Activated CD8-positive, alpha-beta T cell treated with anti-CD3 and anti-CD28 coated beads for 36 hours (primary cell): ENCODE results near the gene HM13. TPM values are rescaled to one million over a fixed set of nuclear protein-coding genes. Genes with fewer than 3 reads are reported as not detected.
"Not testable (repeated sequence)": the region's sequence is repeated elsewhere in the genome, so short reads cannot be mapped to it uniquely, and the experiment has no call there.

Source experiments
- ATAC-seq: fragments of 200-7000 bp; cut with Tn5 transposase; one replicate; pipeline ENCODE4 v1.10.0; 2021; ENCODE audit warnings: mild to moderate bottlenecking, moderate library complexity
- CTCF ChIA-PET: fragments of 350-600 bp; sonication (Branson Sonifier 250); formaldehyde crosslinking; loops from one replicate; lab custom pipeline; 2021; ENCODE audit warnings: antibody characterized with exemption; lab: Charles Lee
- POLR2A ChIA-PET: fragments of 350-600 bp; sonication (Branson Sonifier 250); formaldehyde crosslinking; loops from one replicate; lab custom pipeline; 2021; ENCODE audit warnings: antibody characterized with exemption; lab: Charles Lee
- DNase-seq: peaks from one replicate; pipeline ENCODE4 v3.0.0-alpha.2; 2020
- H3K27ac Mint-ChIP-seq: one replicate; pipeline ENCODE4 v1.8.0; 2021; ENCODE audit warnings: mild to moderate bottlenecking, mixed read lengths
- H3K27me3 Mint-ChIP-seq: one replicate; pipeline ENCODE4 v1.8.0; 2021; ENCODE audit warnings: mixed read lengths
- H3K36me3 Mint-ChIP-seq: one replicate; pipeline ENCODE4 v1.8.0; 2021; ENCODE audit warnings: low read depth, mixed read lengths
- H3K4me1 Mint-ChIP-seq: one replicate; pipeline ENCODE4 v1.8.0; 2021; ENCODE audit warnings: low read depth, mixed read lengths
- H3K4me3 Mint-ChIP-seq: one replicate; pipeline ENCODE4 v1.8.0; 2021; ENCODE audit warnings: mild to moderate bottlenecking, moderate library complexity, mixed read lengths
- H3K9me3 Mint-ChIP-seq: one replicate; pipeline ENCODE4 v1.8.0; 2021; ENCODE audit warnings: mixed read lengths
- intact Hi-C: fragments of 100-400 bp; cut with micrococcal nuclease; formaldehyde crosslinking; loops from one replicate; pipeline ENCODE4 v1.10.0; 2022
- total RNA-seq, 2 experiments: library from RNA; stranded (reverse); gene quantifications; one replicate each; pipeline ENCODE4 v1.2.3, GENCODE V29; 2021
- TF ChIP-seq, protein P1 (sequence below): fragments of 200-600 bp; IDR thresholded peaks from one replicate; pipeline ENCODE4 v1.8.0; 2022; ENCODE audit warnings: antibody characterized with exemption, mild to moderate bottlenecking

HM13 gene
- total RNA-seq, 2 experiments from 2014 or later: 91.6 to 95.5 TPM

DNA sequence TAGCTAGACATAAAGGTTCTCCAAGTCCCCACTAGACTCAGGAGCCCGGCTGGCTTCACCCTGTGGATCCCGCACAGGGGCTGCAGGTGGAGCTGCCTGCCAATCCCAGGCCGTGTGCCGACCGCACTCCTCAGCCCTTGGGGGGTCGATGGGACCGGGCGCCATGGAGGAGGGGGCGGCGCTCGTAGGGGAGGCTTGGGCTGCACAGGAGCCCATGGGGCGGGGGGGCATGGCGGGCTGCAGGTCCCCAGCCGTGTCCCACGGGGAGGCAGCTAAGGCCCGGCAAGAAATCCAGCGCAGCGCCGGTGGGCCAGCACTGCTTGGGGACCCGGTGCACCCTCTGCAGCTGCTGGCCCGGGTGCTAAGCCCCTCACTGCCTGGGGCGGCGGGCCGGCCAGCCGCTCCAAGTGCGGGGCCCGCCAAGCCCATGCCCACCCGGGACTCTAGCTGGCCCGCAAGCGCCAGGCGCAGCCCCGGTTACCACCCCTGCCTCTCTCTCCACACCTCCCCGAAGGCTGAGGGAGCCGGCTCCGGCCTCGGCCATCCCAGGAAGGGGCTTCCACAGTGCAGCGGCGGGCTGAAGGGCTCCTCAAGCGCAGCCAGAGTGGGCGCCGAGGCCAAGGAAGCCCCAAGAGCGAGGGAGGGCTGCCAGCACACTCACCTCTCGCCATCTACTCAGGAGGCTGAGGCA is 64.4 kb downstream of the HM13 start:
- peaks cover 13% of the 10 kb centered on the region for H3K4me1 Mint-ChIP-seq
- CTCF ChIA-PET: interaction anchor here (1.1 to 30.6 kb wide), 5 partner anchors 10 to 27 kb away, joined by 3 to 1008 read pairs (median 7); partner anchors contain the start of gene ID1
- H3K27ac Mint-ChIP-seq: no peak overlapping the region

DNA sequence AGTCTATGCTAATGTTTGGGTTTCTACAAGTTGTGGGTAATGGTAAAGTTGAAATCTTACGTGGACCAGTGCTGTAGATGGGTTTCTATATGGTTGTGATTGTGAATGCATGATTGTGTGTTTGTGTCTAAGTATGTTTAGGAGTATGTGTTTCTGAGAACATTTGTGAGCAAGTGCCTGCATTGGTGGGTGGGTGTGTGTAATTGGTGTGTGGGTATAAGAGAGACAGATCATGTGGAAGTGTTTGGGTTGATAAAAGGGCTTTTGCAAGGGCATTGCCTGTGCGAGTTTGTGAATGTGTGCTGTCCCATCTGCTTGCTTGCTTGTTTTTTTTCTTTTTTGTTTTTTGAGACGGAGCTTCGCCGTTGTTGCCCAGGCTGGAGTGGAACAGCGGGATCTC is 65.0 kb downstream of the HM13 start:
- intact Hi-C loops: no loop called here
- ChIA-PET CTCF (interaction anchor here (0.9 to 1.8 kb wide), 2 partner anchors 10 to 33 kb away, joined by 3 to 12 read pairs; no protein-coding TSS in a partner anchor), POLR2A (no interaction called here)
- Mint-ChIP-seq H3K27ac (no peak overlapping the region), H3K4me3 (no peak overlapping the region), H3K9me3 (no peaks in the 10 kb centered on the region), H3K27me3 (no peaks in the 10 kb centered on the region), H3K4me1 (peaks cover 8% of the 10 kb centered on the region), H3K36me3 (no peaks in the 10 kb centered on the region)
- DNase-seq (no peak), ATAC-seq (no peak)
- TF ChIP-seq, protein P1, sequence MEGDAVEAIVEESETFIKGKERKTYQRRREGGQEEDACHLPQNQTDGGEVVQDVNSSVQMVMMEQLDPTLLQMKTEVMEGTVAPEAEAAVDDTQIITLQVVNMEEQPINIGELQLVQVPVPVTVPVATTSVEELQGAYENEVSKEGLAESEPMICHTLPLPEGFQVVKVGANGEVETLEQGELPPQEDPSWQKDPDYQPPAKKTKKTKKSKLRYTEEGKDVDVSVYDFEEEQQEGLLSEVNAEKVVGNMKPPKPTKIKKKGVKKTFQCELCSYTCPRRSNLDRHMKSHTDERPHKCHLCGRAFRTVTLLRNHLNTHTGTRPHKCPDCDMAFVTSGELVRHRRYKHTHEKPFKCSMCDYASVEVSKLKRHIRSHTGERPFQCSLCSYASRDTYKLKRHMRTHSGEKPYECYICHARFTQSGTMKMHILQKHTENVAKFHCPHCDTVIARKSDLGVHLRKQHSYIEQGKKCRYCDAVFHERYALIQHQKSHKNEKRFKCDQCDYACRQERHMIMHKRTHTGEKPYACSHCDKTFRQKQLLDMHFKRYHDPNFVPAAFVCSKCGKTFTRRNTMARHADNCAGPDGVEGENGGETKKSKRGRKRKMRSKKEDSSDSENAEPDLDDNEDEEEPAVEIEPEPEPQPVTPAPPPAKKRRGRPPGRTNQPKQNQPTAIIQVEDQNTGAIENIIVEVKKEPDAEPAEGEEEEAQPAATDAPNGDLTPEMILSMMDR: no peak

More for the DNA sequence above, 64.4 kb downstream of the HM13 start:
- DNase-seq (no peak), ATAC-seq (no peak)
- intact Hi-C loops: no loop called here
- no peak overlapping the region for H3K4me3 Mint-ChIP-seq
- no peaks in the 10 kb centered on the region for H3K36me3 Mint-ChIP-seq
- POLR2A ChIA-PET: interaction anchor here (0.6 kb wide), 1 partner anchor 33 kb away, joined by 3 read pairs; no protein-coding TSS in a partner anchor
- H3K27me3 Mint-ChIP-seq: no peaks in the 10 kb centered on the region
- no peaks in the 10 kb centered on the region for H3K9me3 Mint-ChIP-seq
- TF ChIP-seq, protein P1: no peak

DNA sequence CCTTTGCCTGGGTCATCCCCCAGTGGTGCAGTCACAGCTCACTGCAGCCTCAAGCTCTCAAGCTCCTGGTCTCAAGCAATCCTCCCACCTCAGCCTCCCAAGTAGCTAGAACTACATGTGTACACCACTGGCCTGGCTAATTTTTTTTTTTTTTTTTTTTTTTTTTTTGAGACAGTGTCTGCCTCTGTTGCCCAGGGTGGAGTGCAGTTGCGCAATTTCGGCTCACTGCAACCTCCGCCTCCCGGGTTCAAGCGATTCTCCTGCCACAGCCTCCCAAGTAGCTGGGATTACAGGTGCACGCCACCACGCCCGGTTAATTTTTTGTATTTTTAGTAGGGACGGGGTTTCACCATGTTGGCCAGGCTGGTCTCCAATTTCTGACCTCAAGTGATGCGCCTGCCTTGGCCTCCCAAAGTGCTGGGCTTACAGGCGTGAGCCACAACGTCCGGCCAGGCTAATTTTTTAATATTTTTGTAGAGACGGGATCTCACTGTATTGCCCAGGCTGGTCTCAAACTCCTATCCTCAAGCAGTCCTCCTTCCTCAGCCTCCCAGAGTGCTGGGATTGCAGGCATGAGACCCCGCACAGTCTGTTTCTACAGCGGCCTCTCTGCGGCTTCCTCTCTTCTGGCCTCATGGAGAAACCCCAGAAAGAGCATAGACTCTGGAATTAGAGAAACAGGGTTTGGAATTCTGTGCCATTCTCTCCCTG is 65.9 kb downstream of the HM13 start:
- H3K9me3 Mint-ChIP-seq, ATAC-seq, H3K4me3 Mint-ChIP-seq, H3K36me3 Mint-ChIP-seq, H3K27me3 Mint-ChIP-seq, DNase-seq, intact Hi-C loops, H3K27ac Mint-ChIP-seq, H3K4me1 Mint-ChIP-seq, POLR2A ChIA-PET: not testable (repeated sequence)
- CTCF ChIA-PET: interaction anchor here (0.9 to 1.8 kb wide), 2 partner anchors 10 to 33 kb away, joined by 3 to 12 read pairs; no protein-coding TSS in a partner anchor

DNA sequence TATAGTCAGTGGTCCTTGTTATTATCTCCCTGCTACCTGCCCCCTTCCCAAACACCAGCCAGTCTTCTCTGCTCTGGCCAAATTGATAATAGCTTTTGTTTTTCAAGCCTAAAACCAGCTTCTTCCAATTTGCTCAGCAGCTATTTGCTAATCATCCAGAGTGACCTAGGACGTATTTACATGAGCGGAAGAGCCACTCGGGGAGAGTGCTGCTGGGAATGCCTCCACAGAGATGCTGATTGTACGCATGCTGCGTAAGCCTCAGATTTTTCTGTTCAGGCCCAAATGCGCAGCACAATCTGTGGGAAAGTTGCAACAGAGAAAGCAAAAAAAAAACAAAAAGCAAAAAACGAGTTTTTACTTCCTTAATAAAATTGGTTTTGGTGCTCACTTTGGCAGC is 66.5 kb downstream of the HM13 start:
- H3K4me1 Mint-ChIP-seq: peaks cover 8% of the 10 kb centered on the region
- no peak overlapping the region for H3K27ac Mint-ChIP-seq
- ChIA-PET CTCF (interaction anchor here (1.8 kb wide), 1 partner anchor 32 kb away, joined by 12 read pairs; no protein-coding TSS in a partner anchor), POLR2A (no interaction called here)
- no peak for ATAC-seq
- no peaks in the 10 kb centered on the region for H3K36me3 Mint-ChIP-seq
- no peak overlapping the region for H3K4me3 Mint-ChIP-seq
- H3K9me3 Mint-ChIP-seq: no peaks in the 10 kb centered on the region
- TF ChIP-seq, protein P1: no peak
- H3K27me3 Mint-ChIP-seq: no peaks in the 10 kb centered on the region
- intact Hi-C loops: no loop called here
- DNase-seq: no peak

DNA sequence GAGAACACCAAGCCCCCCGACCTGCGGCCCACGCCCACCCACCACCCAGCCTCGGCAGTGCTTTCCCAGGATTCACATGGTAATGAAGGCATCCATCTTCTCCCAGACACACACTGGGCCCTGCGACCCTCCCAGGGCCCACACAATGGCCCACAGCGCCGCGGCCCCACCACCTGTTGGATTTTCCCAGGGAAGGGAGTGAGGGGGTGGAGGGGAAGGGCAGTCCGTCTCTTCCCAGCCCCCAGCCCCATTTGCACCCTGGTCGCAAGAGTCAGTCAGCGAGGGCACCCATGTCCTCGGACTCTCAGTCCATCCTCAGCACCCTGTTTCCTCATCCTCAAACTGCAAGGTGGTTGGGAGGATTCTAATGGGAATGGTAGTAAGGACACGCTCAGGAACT is 67.1 kb downstream of the HM13 start:
- Mint-ChIP-seq H3K9me3 (no peaks in the 10 kb centered on the region), H3K4me1 (peaks cover 8% of the 10 kb centered on the region), H3K27ac (no peak overlapping the region), H3K4me3 (no peak overlapping the region), H3K36me3 (no peaks in the 10 kb centered on the region), H3K27me3 (peaks cover 1% of the 10 kb centered on the region)
- intact Hi-C loops: no loop called here
- ChIA-PET CTCF (no interaction called here), POLR2A (no interaction called here)
- ATAC-seq: no peak
- TF ChIP-seq, protein P1: no peak
- no peak for DNase-seq
